ENCODE results near the gene CCDC12.
A peak's percentile ranks its signal among the peaks of the same experiment; 100 is the strongest.

Gene CCDC12

GRCh38 chr3:46955157-46955556, 21.4 kb downstream of the CCDC12 start:
- Histone ChIP-seq H3K79me2 (ENCODE audit: insufficient read depth, low read length) (peaks cover 97% of the 10 kb centered on the region), H4K20me1 (ENCODE audit: insufficient read depth, low read length) (peaks cover 56% of the 10 kb centered on the region), H3K9me3 (ENCODE audit: insufficient read depth, low read length, severe bottlenecking) (no peaks in the 10 kb centered on the region), H3K4me3 (ENCODE audit: low read depth in 1 of 2, low read length in 2 of 2) (no peak overlapping the region; a peak in 1 of 4 replicates), H3K36me3 (ENCODE audit: insufficient read depth, low read length) (peaks cover 9% of the 10 kb centered on the region), H3K4me1 (ENCODE audit: insufficient read depth, low read length) (peaks cover 88% of the 10 kb centered on the region), H3K27ac (ENCODE audit: low read length) (peak overlapping the region; percentile 88), H3K4me2 (ENCODE audit: insufficient read depth, low read length) (peak overlapping the region; percentile 33), H2AFZ (ENCODE audit: low read depth, low read length) (no peak overlapping the region), H3K9ac (ENCODE audit: low read depth, low read length) (peak overlapping the region; percentile 38), H3K27me3 (ENCODE audit: insufficient read depth, low read length, poor library complexity) (no peaks in the 10 kb centered on the region)
- no peak for DNase-seq
- TF ChIP-seq EZH2 (IDR thresholded peaks at IDR 0.05; ENCODE audit: borderline replicate concordance, low read depth, low read length, severe bottlenecking), result no peak
- TF ChIP-seq CTCF (IDR thresholded peaks at IDR 0.05; ENCODE audit: borderline replicate concordance, extremely low read depth, low read length, poor library complexity, severe bottlenecking), result no peak
- ATAC-seq (ENCODE audit: insufficient read depth, low read depth), result no peak

- H3K4me1 ChIP-seq (ENCODE audit: insufficient read depth, low read length), result peaks cover 88% of the 10 kb centered on the region
- peaks cover 97% of the 10 kb centered on the region for H3K79me2 ChIP-seq (ENCODE audit: insufficient read depth, low read length)
- DNase-seq (peak; percentile 41), ATAC-seq (ENCODE audit: insufficient read depth, low read depth) (peak; percentile 34)
- H3K9me3 ChIP-seq (ENCODE audit: insufficient read depth, low read length, severe bottlenecking), result no peaks in the 10 kb centered on the region
- H4K20me1 ChIP-seq (ENCODE audit: insufficient read depth, low read length), result peaks cover 55% of the 10 kb centered on the region
- H3K27ac ChIP-seq (ENCODE audit: low read length), result peak overlapping the region; percentile 88
- H3K4me2 ChIP-seq (ENCODE audit: insufficient read depth, low read length), result peak overlapping the region; percentile 58
- no peak for TF ChIP-seq CTCF (IDR thresholded peaks at IDR 0.05; ENCODE audit: borderline replicate concordance, extremely low read depth, low read length, poor library complexity, severe bottlenecking)
- TF ChIP-seq EZH2 (IDR thresholded peaks at IDR 0.05; ENCODE audit: borderline replicate concordance, low read depth, low read length, severe bottlenecking), result no peak
- H3K36me3 ChIP-seq (ENCODE audit: insufficient read depth, low read length), result peaks cover 12% of the 10 kb centered on the region
- no peak overlapping the region for H2AFZ ChIP-seq (ENCODE audit: low read depth, low read length)
- peak overlapping the region; percentile 46 for H3K9ac ChIP-seq (ENCODE audit: low read depth, low read length)
- H3K27me3 ChIP-seq (ENCODE audit: insufficient read depth, low read length, poor library complexity), result no peaks in the 10 kb centered on the region
- peak overlapping the region in 1 of 2 experiments; percentile 29; a peak in 2 of 4 replicates for H3K4me3 ChIP-seq (ENCODE audit: low read depth in 1 of 2, low read length in 2 of 2)
Measured at GRCh38 chr3:46954178-46954577, 22.4 kb downstream of the CCDC12 start.

- H3K9me3 ChIP-seq (ENCODE audit: insufficient read depth, low read length, severe bottlenecking), result no peaks in the 10 kb centered on the region
- peaks cover 55% of the 10 kb centered on the region for H4K20me1 ChIP-seq (ENCODE audit: insufficient read depth, low read length)
- H3K36me3 ChIP-seq (ENCODE audit: insufficient read depth, low read length), result peaks cover 14% of the 10 kb centered on the region
- H3K4me1 ChIP-seq (ENCODE audit: insufficient read depth, low read length), result peaks cover 88% of the 10 kb centered on the region
- H3K4me3 ChIP-seq (ENCODE audit: low read depth in 1 of 2, low read length in 2 of 2), result peak overlapping the region in 1 of 2 experiments; percentile 36; a peak in 2 of 4 replicates
- H3K79me2 ChIP-seq (ENCODE audit: insufficient read depth, low read length), result peaks cover 97% of the 10 kb centered on the region
- TF ChIP-seq CTCF (IDR thresholded peaks at IDR 0.05; ENCODE audit: borderline replicate concordance, extremely low read depth, low read length, poor library complexity, severe bottlenecking), result peak; percentile 19
- TF ChIP-seq EZH2 (IDR thresholded peaks at IDR 0.05; ENCODE audit: borderline replicate concordance, low read depth, low read length, severe bottlenecking), result no peak
- peak overlapping the region; percentile 58 for H3K4me2 ChIP-seq (ENCODE audit: insufficient read depth, low read length)
- no peak overlapping the region for H2AFZ ChIP-seq (ENCODE audit: low read depth, low read length)
- ATAC-seq (ENCODE audit: insufficient read depth, low read depth) (peak; percentile 82), DNase-seq (peak; percentile 76)
- no peaks in the 10 kb centered on the region for H3K27me3 ChIP-seq (ENCODE audit: insufficient read depth, low read length, poor library complexity)
- H3K27ac ChIP-seq (ENCODE audit: low read length), result peak overlapping the region; percentile 88
- peak overlapping the region; percentile 46 for H3K9ac ChIP-seq (ENCODE audit: low read depth, low read length)
Measured at GRCh38 chr3:46953234-46954010, 23.1 kb downstream of the CCDC12 start.

Data from DND-41 (cell line).